Loucy (cell line): ENCODE results near the gene TET3.

Experiments
- CTCF ChIP-seq: fragments of 200-600 bp; sonication (generic); conservative IDR thresholded peaks from 2 replicates; pipeline ENCODE4 v1.5.1; 2014; ENCODE audit warnings: mild to moderate bottlenecking, antibody characterized with exemption, low read length
- EZH2phosphoT487 ChIP-seq: fragments of 200-600 bp; IDR thresholded peaks from 2 replicates; pipeline ENCODE4 v1.6.1; 2018; ENCODE audit warnings: antibody characterized with exemption, mild to moderate bottlenecking, moderate library complexity, borderline replicate concordance

- TF ChIP-seq CTCF (no peak), EZH2phosphoT487 (no peak)
Observed at GRCh38 chr2:74021407-74021755, 36.7 kb downstream of the TET3 start.
